Testis (tissue), 2 donors: ENCODE results near the gene AASDHPPT.

ENCODE experiments used
- POLR2A ChIP-seq: fragments of 450-650 bp; IDR thresholded peaks from one replicate; pipeline ENCODE4 v1.6.1; 2017; ENCODE audit warnings: antibody characterized with exemption, mild to moderate bottlenecking, moderate library complexity
- TF ChIP-seq, protein P1 (sequence below), 3 experiments: fragments of 450-650 bp in 2 of 3; fragments of 200-600 bp in 1 of 3; sonication (generic) in 1 of 3; IDR thresholded peaks; one replicate each; pipeline ENCODE4 v1.5.1; 2016 to 2019; ENCODE audit warnings: antibody characterized with exemption in 3 of 3, mild to moderate bottlenecking in 2 of 3, moderate library complexity in 1 of 3

DNA sequence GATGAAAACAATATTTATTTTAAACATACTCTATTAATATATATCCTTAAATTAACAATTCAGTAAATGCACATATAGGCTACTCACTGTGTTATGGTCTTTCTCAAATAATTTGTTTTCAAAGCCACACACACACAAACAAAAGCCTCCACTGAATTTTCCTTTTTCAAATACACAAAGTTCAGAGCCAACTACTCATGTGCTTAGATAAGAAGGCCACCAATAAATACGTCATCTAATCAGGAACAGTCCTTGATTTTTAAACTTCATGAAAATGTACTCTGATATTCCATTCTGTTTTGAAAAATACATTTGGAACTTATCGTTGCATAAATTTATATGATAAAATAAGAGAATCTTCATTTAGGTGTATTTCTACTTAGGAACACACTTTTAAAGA, 26.4 kb upstream of the AASDHPPT start:
- TF ChIP-seq, protein P1, sequence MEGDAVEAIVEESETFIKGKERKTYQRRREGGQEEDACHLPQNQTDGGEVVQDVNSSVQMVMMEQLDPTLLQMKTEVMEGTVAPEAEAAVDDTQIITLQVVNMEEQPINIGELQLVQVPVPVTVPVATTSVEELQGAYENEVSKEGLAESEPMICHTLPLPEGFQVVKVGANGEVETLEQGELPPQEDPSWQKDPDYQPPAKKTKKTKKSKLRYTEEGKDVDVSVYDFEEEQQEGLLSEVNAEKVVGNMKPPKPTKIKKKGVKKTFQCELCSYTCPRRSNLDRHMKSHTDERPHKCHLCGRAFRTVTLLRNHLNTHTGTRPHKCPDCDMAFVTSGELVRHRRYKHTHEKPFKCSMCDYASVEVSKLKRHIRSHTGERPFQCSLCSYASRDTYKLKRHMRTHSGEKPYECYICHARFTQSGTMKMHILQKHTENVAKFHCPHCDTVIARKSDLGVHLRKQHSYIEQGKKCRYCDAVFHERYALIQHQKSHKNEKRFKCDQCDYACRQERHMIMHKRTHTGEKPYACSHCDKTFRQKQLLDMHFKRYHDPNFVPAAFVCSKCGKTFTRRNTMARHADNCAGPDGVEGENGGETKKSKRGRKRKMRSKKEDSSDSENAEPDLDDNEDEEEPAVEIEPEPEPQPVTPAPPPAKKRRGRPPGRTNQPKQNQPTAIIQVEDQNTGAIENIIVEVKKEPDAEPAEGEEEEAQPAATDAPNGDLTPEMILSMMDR (IDR thresholded peaks at IDR 0.05), result no peak
- TF ChIP-seq POLR2A, result no peak
